GM12878 (cell line): Measurements from ENCODE around the gene POLA1. TPM values are rescaled to one million over a fixed set of nuclear protein-coding genes. Genes with fewer than 3 reads are reported as not detected.

Experiments used
- ATAC-seq: fragments of 200-7000 bp; cut with Tn5 transposase; 3 replicates; pipeline ENCODE4 v1.9.1; 2020; ENCODE audit warnings: mild to moderate bottlenecking, moderate library complexity
- BruUV-seq: library from RNA; stranded (reverse); fragments of 400-500 nt; replicated peaks from 2 replicates; lab custom pipeline; 2021; lab: Mats Ljungman, UMichigan
- CTCF ChIA-PET: fragments of 300-600 bp; sonication (Branson Sonifier 250); formaldehyde crosslinking; extraction: SDS; loops from one replicate; lab custom pipeline; 2021; ENCODE audit warnings: inconsistent platforms; lab: Yijun Ruan, JAX
- POLR2A ChIA-PET: fragments of 350-600 bp; formaldehyde crosslinking; extraction: SDS; loops from one replicate; lab custom pipeline; 2021; ENCODE audit warnings: inconsistent platforms; lab: Charles Lee
- RAD21 ChIA-PET: fragments of 300-600 bp; sonication (Branson Sonifier 250); formaldehyde crosslinking; loops from one replicate; lab custom pipeline; 2023; ENCODE audit warnings: antibody characterized with exemption; ENCODE audit not compliant: unreplicated experiment; lab: Charles Lee
- SMC1A ChIA-PET: fragments of 300-600 bp; sonication (Branson Sonifier 250); formaldehyde crosslinking; loops from one replicate; lab custom pipeline; 2023; ENCODE audit not compliant: unreplicated experiment, uncharacterized antibody; lab: Charles Lee
- DNase-seq: peaks from one replicate; pipeline ENCODE4 v3.0.0-alpha.2; 2011; ENCODE audit warnings: low read depth, low spot score
- FAIRE-seq: peaks from 3 replicates; lab custom pipeline; 2011; peaks lifted over from hg19 to GRCh38; lab: Jason Lieb, UNC
- H2AFZ ChIP-seq: 2 replicates; pipeline ENCODE4 v1.6.0; 2011; ENCODE audit warnings: low read depth, low read length, control low read depth; ENCODE audit not compliant: control insufficient read depth
- H3K27ac ChIP-seq: 2 replicates; pipeline ENCODE4 v1.5.1; 2011; ENCODE audit warnings: control low read depth; ENCODE audit not compliant: control insufficient read depth, insufficient read depth
- H3K27me3 ChIP-seq, 2 experiments: replicated peaks in 1 of 2; 2 replicates each; pipeline versions ENCODE4 v1.6.0 to v1.6.1; 2011; ENCODE audit warnings: low read length in 1 of 2; ENCODE audit not compliant: control insufficient read depth in 2 of 2, insufficient read depth in 2 of 2
- H3K36me3 ChIP-seq, 2 experiments: 2 replicates each; pipeline ENCODE4 v1.5.1; 2011; ENCODE audit warnings: low read length in 1 of 2; ENCODE audit not compliant: control insufficient read depth in 2 of 2, insufficient read depth in 2 of 2
- H3K4me1 ChIP-seq: 2 replicates; pipeline ENCODE4 v1.6.1; 2011; ENCODE audit warnings: mild to moderate bottlenecking, low read length, moderate library complexity, mixed read lengths; ENCODE audit not compliant: control insufficient read depth, insufficient read depth
- H3K4me2 ChIP-seq: 2 replicates; pipeline ENCODE4 v1.6.0; 2011; ENCODE audit warnings: control low read depth; ENCODE audit not compliant: control insufficient read depth, insufficient read depth
- H3K4me3 ChIP-seq: fragments of 200-600 bp; sonication (generic); 2 replicates; pipeline ENCODE4 v1.5.1; 2016
- H3K79me2 ChIP-seq: 2 replicates; pipeline ENCODE4 v1.6.0; 2011; ENCODE audit warnings: low read length; ENCODE audit not compliant: control insufficient read depth, insufficient read depth
- H3K9ac ChIP-seq: 2 replicates; pipeline ENCODE4 v1.8.0; 2011; ENCODE audit warnings: low read length, control low read depth, mixed read lengths; ENCODE audit not compliant: control insufficient read depth, insufficient read depth
- H3K9me3 ChIP-seq: replicated peaks from 3 replicates; pipeline ENCODE4 v1.5.1; 2011; ENCODE audit warnings: mild to moderate bottlenecking, low read length; ENCODE audit not compliant: control insufficient read depth, insufficient read depth
- H4K20me1 ChIP-seq: 2 replicates; pipeline ENCODE4 v1.6.0; 2011; ENCODE audit not compliant: control insufficient read depth, insufficient read depth
- BHLHE40 ChIP-seq, 2 experiments: fragments of 450-650 bp in 1 of 2; IDR thresholded peaks; 2 replicates each; pipeline ENCODE4 v1.6.1; 2011 to 2017; ENCODE audit warnings: low read depth in 2 of 2, borderline replicate concordance in 1 of 2, improper control_type of control experiment in 1 of 2, low read length in 1 of 2, mild to moderate bottlenecking in 1 of 2
- CBX5 ChIP-seq: sonication (generic); IDR thresholded peaks from 2 replicates; pipeline ENCODE4 v1.6.1; 2016; ENCODE audit warnings: low read depth, moderate library complexity, mild to moderate bottlenecking, inconsistent platforms
- ELK1 ChIP-seq: IDR thresholded peaks from 2 replicates; pipeline ENCODE4 v1.6.1; 2012; ENCODE audit warnings: low read depth, low read length, improper control_type of control experiment
- FOS ChIP-seq: IDR thresholded peaks from 3 replicates; pipeline ENCODE4 v1.6.1; 2011; ENCODE audit warnings: borderline replicate concordance; ENCODE audit not compliant: insufficient read length; ENCODE audit errors: extremely low read depth
- FOXM1 ChIP-seq: IDR thresholded peaks from 2 replicates; pipeline ENCODE4 v1.6.1; 2012; ENCODE audit warnings: low read depth, mild to moderate bottlenecking, inconsistent platforms, low read length, moderate library complexity
- HDAC2 ChIP-seq: fragments of 200-600 bp; sonication (generic); IDR thresholded peaks from 2 replicates; pipeline ENCODE4 v1.6.1; 2017
- MLLT1 ChIP-seq: fragments of 450-650 bp; IDR thresholded peaks from 2 replicates; pipeline ENCODE4 v1.6.1; 2016; ENCODE audit warnings: mild to moderate bottlenecking
- NR2C2 ChIP-seq: IDR thresholded peaks from 2 replicates; pipeline ENCODE4 v1.6.1; 2011; ENCODE audit warnings: borderline replicate concordance, low read depth; ENCODE audit not compliant: control insufficient read depth, insufficient read length
- ZSCAN29 ChIP-seq: fragments of 450-650 bp; IDR thresholded peaks from 2 replicates; pipeline ENCODE4 v1.6.1; 2017; ENCODE audit warnings: mild to moderate bottlenecking, moderate library complexity
- WGBS: methylation state at CpG from one replicate; pipeline ENCODE4 v1.1.6; 2016; ENCODE audit warnings: low lambda C conversion rate; ENCODE audit not compliant: insufficient replicate concordance, insufficient coverage; ENCODE audit errors: missing lambda C conversion rate; 5-methylcytosine and 5-hydroxymethylcytosine counted together
- in situ Hi-C: fragments of 300-500 bp; cut with MboI; formaldehyde crosslinking; loops from 9 replicates; pipeline ENCODE4 v1.14.3; 2018; ENCODE audit warnings: mixed read lengths
- intact Hi-C: fragments of 100-400 bp; cut with micrococcal nuclease; formaldehyde crosslinking; loops from one replicate; pipeline ENCODE4 v1.14.2; 2022; ENCODE audit not compliant: unreplicated experiment
- polyA plus RNA-seq, 11 experiments: library from polyadenylated mRNA; depleted of rRNA in 4 of 11; unstranded in 6 of 11; stranded (reverse) in 5 of 11; fragments of >200 nt; fragmentation: Nextera tagmentation in 4 of 11; fragmentation: Illumina TruSeq in 1 of 11; extraction: Ambion mirVana in 4 of 11; extraction: Trizol in 1 of 11; gene quantifications; 1 replicate in 1 of 11; 2 replicates in 10 of 11; pipeline versions ENCODE4 v1.2.1 to v1.2.3, GENCODE V29; 2011 to 2016; ENCODE audit warnings: inconsistent platforms in 2 of 11, missing spikeins in 2 of 11, low read depth in 1 of 11
- total RNA-seq, 4 experiments: library from RNA; depleted of rRNA in 3 of 4; stranded (reverse); fragments of >200 nt in 3 of 4; fragmentation: Illumina TruSeq in 1 of 4; extraction: Trizol in 1 of 4; gene quantifications; 2 replicates each; pipeline versions ENCODE4 v1.2.1 to v1.2.3, GENCODE V29; 2013 to 2021

The POLA1 gene
- total and polyA plus RNA-seq, 10 of the 15 experiments (the other 5 are each of a cell fraction or from before 2014, with no cell fraction given): 6.5 to 34.7 (median 24.8) TPM

- CTCF ChIA-PET: no interaction called here
- in situ Hi-C loops (no loop called here), intact Hi-C loops (no loop called here)
- ATAC-seq (no peak), FAIRE-seq (no peak), DNase-seq (no peak)
- no peak overlapping the region for H2AFZ ChIP-seq
- SMC1A ChIA-PET: no interaction called here
- TF ChIP-seq MLLT1: no peak
- no peak for TF ChIP-seq FOXM1
- TF ChIP-seq CBX5: no peak
- TF ChIP-seq HDAC2: no peak
- TF ChIP-seq FOS: no peak
- no peak for TF ChIP-seq ELK1
- no peak for TF ChIP-seq ZSCAN29
- TF ChIP-seq NR2C2: no peak
- TF ChIP-seq BHLHE40 (IDR thresholded peaks at IDR 0.05; ENCODE audit: borderline replicate concordance in 1 of 2, low read depth in 2 of 2, low read length in 1 of 2): no peak
- POLR2A ChIA-PET: no interaction called here
- RAD21 ChIA-PET: no interaction called here
- H3K9me3 ChIP-seq: no peaks in the 10 kb centered on the region
- WGBS: 36% methylated on average over 28 of the region's 33 CpGs
- no TSS peak for BruUV-seq
- H3K36me3 ChIP-seq: no peaks in the 10 kb centered on the region
- no peak overlapping the region for H3K9ac ChIP-seq
- H4K20me1 ChIP-seq: no peaks in the 10 kb centered on the region
- H3K4me2 ChIP-seq: no peak overlapping the region
- no peak overlapping the region for H3K4me3 ChIP-seq
- H3K27ac ChIP-seq: no peak overlapping the region
- no peaks in the 10 kb centered on the region for H3K4me1 ChIP-seq
- no peaks in the 10 kb centered on the region for H3K79me2 ChIP-seq
- H3K27me3 ChIP-seq: peaks cover 0 to 2% of the 10 kb centered on the region in 2 experiments; a peak in 1 of 4 replicates
Observed at GRCh38 chrX:25002661-25003020, 308.9 kb downstream of the POLA1 start.
